Stomach smooth muscle (tissue), 2 donors: Measurements from ENCODE around the gene FAM174C.

Experiments used
- H3K27ac ChIP-seq: one replicate; pipeline ENCODE4 v1.7.0; 2013; ENCODE audit warnings: mild to moderate bottlenecking, low read length, inconsistent platforms
- H3K27me3 ChIP-seq, 2 donors: one replicate each; pipeline ENCODE4 v1.7.0; 2013; ENCODE audit warnings: low read length in 2 of 2; ENCODE audit not compliant: insufficient read depth in 2 of 2, control insufficient read depth in 1 of 2
- H3K36me3 ChIP-seq, 2 donors: one replicate each; pipeline ENCODE4 v1.7.0; 2013; ENCODE audit warnings: low read length in 2 of 2; ENCODE audit not compliant: control insufficient read depth in 2 of 2, insufficient read depth in 2 of 2
- H3K4me1 ChIP-seq: one replicate; pipeline ENCODE4 v1.7.0; 2013; ENCODE audit warnings: low read length; ENCODE audit not compliant: control insufficient read depth, insufficient read depth
- H3K4me3 ChIP-seq, 2 donors: one replicate each; pipeline ENCODE4 v1.7.0; 2013; ENCODE audit warnings: low read length in 2 of 2
- H3K9ac ChIP-seq, 2 donors: one replicate each; pipeline ENCODE4 v1.7.0; 2013; ENCODE audit warnings: low read length in 2 of 2, mild to moderate bottlenecking in 1 of 2
- H3K9me3 ChIP-seq, 2 donors: one replicate each; pipeline ENCODE4 v1.7.0; 2013; ENCODE audit warnings: low read length in 2 of 2; ENCODE audit not compliant: control insufficient read depth in 2 of 2
- donor health status: healthy.
- donor health status: Pancreatic carcinoma.

Gene FAM174C

DNA sequence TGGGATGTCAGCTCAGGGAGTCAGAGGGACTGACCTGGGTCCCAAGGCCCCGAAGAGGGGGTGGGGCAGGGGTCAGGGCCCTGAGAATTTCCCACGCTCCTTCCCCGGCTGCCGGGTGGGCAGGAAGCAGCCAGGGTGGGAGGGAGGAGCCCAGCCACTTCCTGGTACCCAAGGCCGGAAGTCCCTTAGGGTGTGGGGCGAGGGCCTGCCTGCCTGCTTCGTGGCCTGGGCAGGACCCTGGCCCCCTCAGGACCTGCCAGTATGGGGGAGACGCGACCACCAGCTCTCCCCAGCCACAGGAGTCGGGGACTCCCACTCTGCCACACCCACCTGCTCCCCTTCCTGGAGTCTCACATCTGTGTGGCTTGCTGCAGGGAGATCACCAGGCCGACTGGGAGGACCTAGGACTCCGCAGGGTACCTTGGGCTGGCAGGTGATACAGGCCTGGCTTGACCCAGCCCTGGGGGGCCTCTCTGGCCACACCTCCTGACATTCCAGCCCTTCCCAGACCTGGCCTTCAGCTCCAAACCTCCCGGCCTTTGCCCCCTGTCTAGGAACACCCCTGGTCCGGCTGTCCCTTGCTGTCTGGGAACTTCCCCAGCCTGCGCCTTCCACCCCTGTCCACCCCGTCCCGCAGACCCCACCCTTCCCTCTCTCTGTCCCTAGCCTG, 16.0 kb upstream of the FAM174C start:
- H3K4me3 ChIP-seq, result peak overlapping the region in 1 of 2 donors; percentile 29
- peaks cover 22 to 28% of the 10 kb centered on the region in 2 donors for H3K36me3 ChIP-seq
- no peaks in the 10 kb centered on the region for H3K9me3 ChIP-seq
- no peaks in the 10 kb centered on the region for H3K27me3 ChIP-seq
- peak overlapping the region; percentile 82 for H3K27ac ChIP-seq
- H3K4me1 ChIP-seq, result peaks cover 70% of the 10 kb centered on the region
- peak overlapping the region; percentile 28 to 58 for H3K9ac ChIP-seq

DNA sequence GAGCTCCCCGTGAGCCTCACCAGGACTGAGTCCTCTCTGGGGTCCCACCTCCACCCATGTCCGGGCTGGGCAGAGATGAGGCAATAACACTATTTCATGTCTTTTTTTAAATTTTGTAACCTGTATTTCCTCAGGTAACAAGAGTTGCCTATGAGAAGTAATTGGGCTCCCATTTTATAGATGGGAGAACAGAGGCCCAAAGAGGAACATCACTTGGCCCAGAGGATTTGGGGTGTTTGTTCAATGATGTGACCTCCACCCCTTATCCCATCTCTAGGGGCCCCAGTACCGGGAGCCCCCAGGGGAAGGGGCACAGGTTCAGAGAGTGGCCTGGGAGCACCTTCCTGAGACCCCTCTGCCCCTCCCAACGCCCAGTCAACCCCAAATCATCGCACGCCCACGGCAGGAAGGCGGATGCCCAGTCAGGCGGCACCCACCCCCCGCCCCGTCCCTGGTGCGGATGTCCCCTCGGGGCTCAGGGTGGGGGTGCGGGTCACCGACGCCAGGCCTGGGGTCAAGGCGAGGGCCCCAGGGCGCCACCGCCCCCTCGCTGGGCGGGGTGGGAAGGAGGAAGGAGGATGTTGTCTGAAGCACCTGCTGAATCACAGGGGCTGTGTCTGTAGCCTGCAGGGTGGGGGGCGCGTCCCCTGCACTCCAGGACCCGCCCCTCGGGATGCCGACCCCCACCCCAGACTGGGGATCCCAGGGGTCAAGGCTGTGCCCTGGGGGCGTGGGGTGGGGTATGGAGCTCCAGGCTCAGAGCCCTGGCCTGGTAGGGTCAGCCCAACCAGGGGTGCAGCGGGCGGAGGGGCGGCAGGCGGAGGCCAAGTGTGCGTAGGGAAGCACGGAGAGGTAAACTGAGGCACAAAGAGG, 15.2 kb upstream of the FAM174C start:
- H3K9ac ChIP-seq, result peak overlapping the region in 1 of 2 donors; percentile 5
- H3K27me3 ChIP-seq, result no peaks in the 10 kb centered on the region
- H3K4me1 ChIP-seq, result peaks cover 68% of the 10 kb centered on the region
- peak overlapping the region; percentile 82 for H3K27ac ChIP-seq
- peak overlapping the region in 1 of 2 donors; percentile 81 for H3K4me3 ChIP-seq
- H3K36me3 ChIP-seq, result peaks cover 14 to 20% of the 10 kb centered on the region in 2 donors
- H3K9me3 ChIP-seq, result no peaks in the 10 kb centered on the region

DNA sequence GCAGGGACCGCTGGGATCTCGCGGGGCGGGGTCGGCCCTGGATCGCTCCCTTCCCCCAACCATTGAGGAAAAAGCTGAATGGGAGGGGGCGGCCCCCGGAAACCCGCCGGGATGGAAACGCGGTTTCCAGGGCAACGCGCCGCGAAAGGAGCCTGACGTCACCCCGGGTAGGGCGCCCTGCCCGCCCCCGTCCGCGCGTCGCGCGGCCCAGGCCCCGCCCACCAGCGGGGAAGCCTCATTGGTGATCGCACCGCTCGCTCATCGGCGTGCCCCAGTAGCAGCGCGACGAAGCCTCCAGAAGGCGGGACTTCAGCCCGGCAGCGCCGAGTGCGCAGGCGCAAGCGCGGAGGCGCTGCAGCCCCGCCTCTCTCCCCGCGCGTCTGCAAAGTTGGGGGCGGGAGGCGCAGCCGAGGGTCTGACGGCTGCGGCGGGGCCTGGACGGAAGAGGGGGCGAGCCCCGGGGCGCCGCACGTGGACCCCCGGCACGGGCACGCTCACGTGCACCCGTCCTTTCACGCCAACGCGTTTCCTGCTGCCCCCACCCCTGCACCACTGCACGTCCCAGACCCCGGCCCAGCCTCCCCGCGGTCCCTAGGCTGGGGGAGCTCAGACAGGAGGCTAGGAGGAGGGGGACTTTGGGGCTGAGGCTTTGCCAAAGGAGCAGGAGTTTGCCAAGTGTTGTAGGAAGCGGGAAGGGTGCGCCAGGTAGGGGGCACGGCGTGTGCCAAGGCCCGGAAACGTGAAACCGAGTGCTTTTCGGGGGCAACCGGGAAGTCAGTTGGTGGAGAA, 14.4 kb upstream of the FAM174C start:
- Histone ChIP-seq H3K27me3 (no peaks in the 10 kb centered on the region), H3K9ac (peak overlapping the region; percentile 72 to 73), H3K4me1 (peaks cover 68% of the 10 kb centered on the region), H3K27ac (peak overlapping the region; percentile 86), H3K4me3 (peak overlapping the region; percentile 68 to 81), H3K36me3 (peaks cover 6 to 12% of the 10 kb centered on the region in 2 donors), H3K9me3 (no peaks in the 10 kb centered on the region)

DNA sequence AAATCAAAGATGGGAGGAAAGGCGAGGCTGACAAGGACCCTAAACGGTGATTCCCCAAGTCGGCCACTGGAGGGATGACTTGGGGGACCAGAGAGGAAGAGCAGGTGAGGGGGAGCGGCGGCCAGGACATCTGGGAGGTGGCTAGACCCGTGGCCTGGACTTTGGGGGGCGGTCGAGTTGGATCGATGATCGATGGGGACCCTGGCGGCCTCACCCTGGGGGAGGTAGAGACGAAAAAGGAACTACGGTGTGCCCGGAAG, 13.9 kb upstream of the FAM174C start:
- H3K9ac ChIP-seq, result peak overlapping the region; percentile 72 to 73
- H3K36me3 ChIP-seq, result peaks cover 5 to 9% of the 10 kb centered on the region in 2 donors
- no peaks in the 10 kb centered on the region for H3K27me3 ChIP-seq
- H3K4me1 ChIP-seq, result peaks cover 72% of the 10 kb centered on the region
- H3K4me3 ChIP-seq, result peak overlapping the region; percentile 68 to 81
- H3K27ac ChIP-seq, result peak overlapping the region; percentile 86
- no peaks in the 10 kb centered on the region for H3K9me3 ChIP-seq

DNA sequence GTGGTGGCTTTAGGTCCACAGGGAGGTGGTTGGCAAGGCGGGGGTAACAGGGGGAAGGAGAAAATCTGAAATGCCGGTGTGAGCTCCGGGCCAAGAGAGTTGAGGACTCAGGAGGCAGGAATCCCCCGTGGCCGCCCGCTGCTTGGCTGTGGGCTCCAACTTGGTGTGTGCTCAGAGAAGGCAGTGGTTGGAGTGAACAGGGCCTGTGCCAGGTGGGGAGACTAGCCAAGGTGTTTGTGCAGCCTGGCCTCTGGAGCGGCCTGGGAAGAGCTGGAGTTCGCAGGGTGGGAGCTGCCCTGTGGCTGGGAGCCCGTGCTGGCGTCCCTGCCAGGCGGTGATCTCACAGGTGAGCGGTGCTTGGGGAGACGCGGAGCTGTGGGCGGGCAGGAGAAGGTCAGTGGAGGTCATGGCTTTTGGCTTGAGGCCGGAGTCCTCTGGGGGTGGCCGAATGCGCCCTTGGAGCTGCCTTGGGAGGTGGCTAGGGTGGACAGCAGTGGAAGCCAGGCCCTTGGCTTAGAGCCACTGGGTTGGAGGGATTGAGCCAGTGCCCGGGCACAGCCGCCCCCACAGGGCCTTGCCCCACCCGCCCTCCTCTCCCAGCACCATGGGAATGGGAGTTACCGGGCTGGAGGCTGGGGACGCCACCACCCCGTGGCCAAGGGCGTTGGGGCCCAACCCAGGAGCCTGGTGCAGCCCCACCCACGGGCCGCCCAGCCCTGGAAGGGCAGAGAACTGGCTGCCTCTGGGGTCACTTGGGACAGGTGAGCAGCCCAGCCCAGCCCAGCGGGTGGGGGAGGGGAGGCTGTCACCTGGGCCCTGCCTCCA, 13.3 kb upstream of the FAM174C start:
- Histone ChIP-seq H3K4me1 (peaks cover 72% of the 10 kb centered on the region), H3K9ac (peak overlapping the region; percentile 72 to 73), H3K9me3 (no peaks in the 10 kb centered on the region), H3K4me3 (peak overlapping the region in 1 of 2 donors; percentile 81), H3K36me3 (peaks cover 2 to 4% of the 10 kb centered on the region in 2 donors), H3K27ac (peak overlapping the region; percentile 86), H3K27me3 (no peaks in the 10 kb centered on the region)

DNA sequence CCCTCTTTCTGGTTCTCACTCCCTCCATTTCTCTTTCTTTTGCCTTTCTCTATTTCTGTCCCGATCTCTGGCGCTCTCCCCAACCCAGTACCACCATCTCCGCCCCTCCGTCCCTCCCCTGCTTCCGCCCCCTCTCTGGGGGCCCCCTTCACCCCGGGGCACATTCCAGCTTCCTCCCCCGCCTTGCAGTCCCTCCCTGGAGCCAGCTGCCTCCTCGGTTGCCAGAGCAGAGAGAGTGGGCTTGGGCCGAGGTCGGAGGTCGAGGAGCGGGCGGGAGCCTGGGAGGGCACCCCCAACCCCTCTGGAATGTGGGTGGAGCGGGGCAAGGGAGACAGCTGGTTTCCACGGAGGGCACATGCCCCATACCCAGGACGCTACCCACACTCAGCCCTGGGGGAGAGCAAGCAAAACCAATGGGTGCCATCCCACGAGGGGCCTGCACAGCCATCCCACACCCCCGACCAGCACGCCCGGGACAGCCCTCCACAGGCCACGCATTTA, 12.7 kb upstream of the FAM174C start:
- Histone ChIP-seq H3K36me3 (no peaks in the 10 kb centered on the region), H3K4me1 (peaks cover 75% of the 10 kb centered on the region), H3K9ac (no peak overlapping the region), H3K27me3 (no peaks in the 10 kb centered on the region), H3K27ac (peak overlapping the region; percentile 86), H3K9me3 (no peaks in the 10 kb centered on the region), H3K4me3 (no peak overlapping the region)

DNA sequence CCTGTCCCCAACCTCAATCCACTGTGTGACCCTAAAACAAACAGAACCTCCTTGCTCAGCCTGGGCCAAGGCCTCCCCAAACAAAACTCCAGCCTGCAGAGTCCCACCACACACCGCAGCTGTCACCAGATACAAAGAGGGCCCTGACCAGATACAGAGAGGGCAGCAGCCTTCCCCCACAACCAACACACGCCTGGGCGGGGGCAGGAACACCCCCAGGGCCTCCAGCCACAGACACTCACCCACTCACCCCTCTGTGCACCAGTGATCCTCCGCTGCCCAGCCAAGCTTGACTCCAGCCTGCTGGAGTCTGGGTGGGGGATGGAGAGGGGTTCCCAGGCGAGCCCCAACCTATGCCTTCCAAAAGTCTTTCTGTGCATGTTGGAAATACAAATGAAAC, 12.1 kb upstream of the FAM174C start:
- Histone ChIP-seq H3K27ac (peak overlapping the region; percentile 86), H3K36me3 (no peaks in the 10 kb centered on the region), H3K4me1 (peaks cover 76% of the 10 kb centered on the region), H3K4me3 (no peak overlapping the region), H3K9me3 (no peaks in the 10 kb centered on the region), H3K27me3 (no peaks in the 10 kb centered on the region), H3K9ac (no peak overlapping the region)

DNA sequence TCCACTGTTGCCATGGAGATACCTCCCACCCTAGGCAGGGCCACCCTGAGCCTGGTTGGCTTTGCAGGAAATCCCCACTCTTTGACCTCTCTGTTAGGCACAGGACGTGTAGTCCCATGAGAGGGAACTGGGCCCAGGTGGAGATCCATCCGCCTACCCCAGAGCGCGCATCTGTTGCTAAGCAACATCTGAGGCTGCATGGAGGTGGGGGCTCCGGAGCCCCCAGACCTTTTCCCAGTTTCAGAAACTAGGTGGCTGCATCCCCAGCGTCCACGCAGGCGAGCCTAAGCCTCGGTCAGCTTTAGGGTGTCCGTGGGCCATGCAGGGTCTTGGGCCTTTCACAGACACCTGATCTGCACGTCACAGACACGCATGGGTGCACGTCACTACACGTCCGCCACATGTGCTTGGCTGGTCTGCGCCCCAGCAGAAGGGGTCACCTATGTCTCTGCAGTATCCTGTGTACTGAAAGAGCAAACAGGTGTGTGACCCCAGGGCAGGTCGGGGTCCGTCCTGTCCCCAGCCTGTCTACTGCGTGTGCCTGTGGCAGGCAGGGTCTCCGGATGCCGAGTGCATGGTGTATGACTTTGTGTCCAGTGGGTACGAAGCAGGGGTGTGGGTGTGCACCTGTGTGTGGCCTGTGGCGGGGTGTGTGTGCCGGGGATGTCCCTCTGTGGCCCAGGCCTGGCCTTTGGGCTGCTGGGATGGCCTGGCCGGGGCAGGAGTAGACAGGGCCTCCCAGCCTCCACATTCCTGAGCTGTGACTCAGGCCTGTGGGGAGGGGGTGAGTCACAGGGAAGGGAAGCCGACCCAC, 10.3 kb upstream of the FAM174C start:
- peak overlapping the region in 1 of 2 donors; percentile 15 for H3K4me3 ChIP-seq
- H3K27me3 ChIP-seq, result no peaks in the 10 kb centered on the region
- no peak overlapping the region for H3K9ac ChIP-seq
- no peaks in the 10 kb centered on the region for H3K36me3 ChIP-seq
- no peaks in the 10 kb centered on the region for H3K9me3 ChIP-seq
- peaks cover 72% of the 10 kb centered on the region for H3K4me1 ChIP-seq
- peak overlapping the region; percentile 58 for H3K27ac ChIP-seq

DNA sequence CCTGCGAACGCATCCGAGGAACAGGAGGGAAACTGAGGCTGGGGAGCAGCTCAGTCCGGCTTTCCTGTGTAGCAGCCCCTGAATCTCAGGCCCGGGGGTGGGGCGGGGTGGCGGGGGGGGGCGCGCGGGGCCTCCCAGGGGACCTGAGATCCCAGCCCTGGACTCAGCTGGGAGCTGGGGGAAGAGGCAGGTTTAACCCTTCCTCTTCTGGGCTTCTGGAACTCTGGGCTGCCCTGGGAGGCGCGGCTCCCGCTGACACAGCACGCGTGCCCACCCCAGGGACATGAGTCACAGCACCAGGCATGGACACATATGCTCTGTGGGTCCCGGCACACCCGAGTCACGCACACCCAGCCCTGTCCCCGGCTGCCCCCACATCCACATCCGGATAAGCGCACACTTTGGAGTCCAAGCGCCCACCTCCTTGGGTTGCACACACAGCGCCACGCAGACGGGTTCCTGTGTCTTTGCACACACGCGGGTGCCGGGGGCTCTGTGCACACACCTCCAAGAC, 9.7 kb upstream of the FAM174C start:
- no peaks in the 10 kb centered on the region for H3K36me3 ChIP-seq
- no peaks in the 10 kb centered on the region for H3K27me3 ChIP-seq
- H3K4me3 ChIP-seq, result peak overlapping the region; percentile 21 to 67
- H3K27ac ChIP-seq, result peak overlapping the region; percentile 60
- H3K9ac ChIP-seq, result no peak overlapping the region
- H3K9me3 ChIP-seq, result no peaks in the 10 kb centered on the region
- peaks cover 72% of the 10 kb centered on the region for H3K4me1 ChIP-seq
